HS-27A (cell line): ENCODE results near the gene CD69.

Experiments
- DNase-seq: peaks from one replicate; pipeline ENCODE4 v3.0.0-alpha.2; 2012; ENCODE audit warnings: low read depth, missing footprints

The CD69 gene

DNA sequence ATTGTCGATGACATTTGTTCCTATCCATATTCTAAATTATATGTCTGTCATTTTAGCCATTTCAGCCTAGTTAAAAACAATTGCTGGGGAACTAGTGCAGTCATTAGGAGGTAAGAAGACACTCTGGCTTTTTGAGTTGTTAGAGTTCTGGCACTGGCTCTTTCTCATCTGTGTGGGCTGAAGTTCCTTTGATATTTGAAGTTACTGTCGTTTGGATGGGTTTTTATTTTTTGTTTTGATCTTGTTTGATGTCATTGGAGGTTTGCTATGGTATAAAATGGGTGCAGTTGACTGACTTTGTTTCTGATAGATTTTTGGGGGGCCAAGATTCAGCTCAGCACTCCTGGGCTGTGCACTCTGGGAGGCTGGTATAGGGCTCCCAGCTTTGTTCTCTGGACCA lies 20.7 kb upstream of the CD69 start:
- DNase-seq = no peak

DNA sequence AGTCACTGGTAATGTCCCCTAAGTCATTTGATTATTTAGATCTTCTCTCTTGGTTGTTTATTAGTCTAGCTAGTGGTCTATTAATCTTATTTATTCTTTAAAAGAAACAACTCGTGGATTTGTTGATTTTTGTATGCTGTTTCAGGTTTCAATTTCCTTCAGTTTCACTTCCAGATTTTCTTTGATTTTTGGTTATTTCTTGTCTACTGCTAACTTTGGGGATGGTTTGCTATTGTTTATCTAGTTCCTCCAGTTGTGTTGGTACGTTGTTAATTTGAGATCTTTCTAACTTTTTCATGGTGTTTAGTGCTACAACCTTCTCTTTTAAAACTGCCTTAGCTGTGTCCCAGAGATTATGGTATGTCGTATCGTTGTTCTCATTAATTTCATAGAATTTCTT lies 18.5 kb upstream of the CD69 start:
- no peak for DNase-seq

DNA sequence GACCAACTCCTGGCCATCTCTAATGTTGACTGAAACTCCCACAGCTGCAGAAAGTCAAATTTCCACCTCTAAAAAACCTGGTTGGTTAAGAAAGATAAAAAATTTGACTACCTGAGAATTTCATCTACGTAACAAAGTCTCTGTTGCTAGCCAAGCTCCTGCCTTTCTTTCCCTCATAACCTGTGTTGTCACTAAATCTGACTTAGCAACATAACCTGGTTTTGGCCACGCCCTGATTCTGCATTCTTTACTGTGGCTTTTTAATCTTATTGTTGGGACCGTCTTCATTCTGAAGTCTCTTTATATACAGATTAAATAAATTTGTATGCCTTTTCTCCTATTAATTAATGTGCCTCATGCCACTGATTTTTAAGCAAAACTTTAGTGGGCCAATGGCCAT lies 16.1 kb upstream of the CD69 start:
- DNase-seq = no peak

DNA sequence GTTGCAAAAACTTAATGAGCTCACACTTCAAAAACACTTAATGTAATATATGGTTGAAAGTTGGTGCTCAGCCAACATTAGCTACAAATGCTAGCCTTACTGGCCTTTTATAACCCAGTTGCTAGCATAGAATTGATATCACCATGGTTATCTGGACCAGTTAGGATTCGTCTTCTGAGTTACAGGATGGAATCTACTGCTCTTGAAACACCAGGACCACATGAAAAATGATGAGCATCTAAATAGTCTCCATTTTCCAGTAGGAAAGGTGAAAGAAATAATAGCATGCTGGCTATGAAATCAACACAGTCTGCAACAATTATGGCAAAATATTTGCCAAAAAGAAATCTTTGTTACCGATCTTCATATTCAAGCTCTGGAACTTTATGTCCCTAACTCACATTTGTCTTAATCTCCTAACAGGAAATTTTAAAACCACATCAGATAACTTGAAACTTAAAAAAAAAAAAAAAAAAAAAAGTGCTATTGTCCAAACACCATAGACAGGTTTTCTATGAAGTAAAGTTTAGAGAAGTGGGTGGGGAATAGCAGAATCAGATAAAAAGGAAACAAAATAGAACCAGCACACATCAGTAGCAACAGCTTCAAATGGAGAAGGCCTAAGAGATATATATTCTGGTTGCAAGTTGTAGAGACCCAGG lies 12.6 kb upstream of the CD69 start:
- no peak for DNase-seq

DNA sequence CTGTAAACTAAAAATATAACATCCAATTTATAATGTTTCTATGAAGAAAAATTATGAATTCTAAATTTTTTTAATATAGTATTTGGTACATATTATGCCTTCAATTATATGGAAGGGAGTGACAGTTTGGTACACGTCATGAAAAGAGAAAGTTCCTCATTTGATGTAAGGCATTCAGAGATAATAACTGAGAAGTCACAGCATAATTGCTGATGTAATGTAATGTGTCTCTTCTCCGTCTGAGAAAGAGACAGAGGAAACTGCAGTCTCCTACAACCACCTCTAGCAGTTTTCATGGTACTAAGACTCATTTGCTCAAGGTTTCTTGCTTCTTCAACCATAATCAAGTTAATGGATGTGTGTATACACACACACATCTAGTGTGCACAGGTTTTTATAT lies 2.3 kb upstream of the CD69 start:
- DNase-seq = no peak

DNA sequence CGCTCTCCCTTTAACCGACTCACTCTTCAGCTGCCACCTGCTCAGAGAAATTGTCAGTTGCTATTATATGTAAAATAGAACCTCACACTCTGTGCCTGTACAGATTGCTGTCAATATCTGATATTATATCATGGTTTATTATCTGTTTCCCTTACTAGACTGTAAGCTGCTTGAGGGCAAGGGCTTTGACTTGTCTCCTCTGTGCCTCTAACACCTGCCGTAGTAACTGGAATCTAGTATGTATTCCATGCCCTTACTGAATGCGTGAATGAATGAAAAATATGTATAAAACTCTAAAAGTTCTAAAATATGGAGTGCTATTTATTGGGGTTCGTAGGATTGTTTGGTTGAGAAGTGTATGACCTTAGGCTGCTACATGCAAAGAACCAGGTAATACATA lies 1.7 kb upstream of the CD69 start:
- DNase-seq = no peak

DNA sequence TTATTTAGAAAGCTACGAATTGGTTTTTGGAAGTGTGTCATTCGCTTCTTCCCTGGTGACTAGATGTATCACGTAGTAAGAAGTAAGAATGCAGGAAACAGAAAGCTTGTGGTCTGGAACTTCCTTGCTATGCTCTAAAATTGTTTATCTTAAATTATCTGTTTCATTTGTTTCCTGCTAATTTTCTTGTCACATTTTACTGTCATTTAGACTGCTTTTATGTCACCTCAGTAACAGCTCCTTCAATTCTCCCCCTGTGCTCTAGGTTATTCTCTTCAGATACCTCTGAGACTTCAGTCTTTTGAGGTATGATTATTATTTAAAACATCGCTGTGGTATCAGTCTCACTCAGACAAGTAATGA lies 699 bp upstream of the CD69 start:
- no peak for DNase-seq

DNA sequence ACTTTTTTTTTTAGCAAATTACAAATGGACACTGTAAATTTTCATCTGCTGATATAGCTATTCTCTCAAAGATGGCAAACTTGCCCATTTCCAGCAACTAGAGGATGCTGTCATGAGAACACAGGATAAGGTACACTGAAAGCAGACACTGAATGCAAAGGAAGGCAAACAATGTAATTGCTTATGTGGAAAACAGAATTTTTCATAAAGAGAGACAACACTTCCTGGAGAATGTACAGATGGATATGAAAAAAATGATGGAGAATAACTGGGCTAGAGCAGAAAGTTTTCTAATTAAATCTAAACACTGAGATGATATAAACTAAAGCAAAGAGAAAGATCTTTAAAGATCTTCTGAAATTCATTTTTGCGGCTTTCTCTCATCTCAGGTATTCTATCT lies 581 bp downstream of the CD69 start:
- DNase-seq = no peak

DNA sequence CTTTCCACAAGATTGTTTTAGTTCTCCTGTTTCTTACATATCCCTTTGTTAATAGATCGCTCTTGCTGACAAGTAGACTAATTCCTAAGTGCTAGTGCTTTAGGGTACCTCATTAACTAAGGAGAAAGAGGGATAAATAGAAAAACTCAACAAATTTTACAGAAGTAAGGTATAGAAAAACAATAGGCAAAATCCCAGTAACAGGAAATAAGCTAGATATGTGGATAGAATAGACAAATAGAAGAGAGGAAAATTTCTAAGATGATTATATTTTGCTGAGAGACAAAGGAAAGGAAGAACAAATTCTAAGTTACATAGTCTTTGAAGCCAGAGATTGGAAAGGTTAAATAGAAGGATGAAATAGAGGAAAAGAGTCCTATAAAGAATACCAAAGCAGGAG lies 1.0 kb downstream of the CD69 start:
- no peak for DNase-seq

DNA sequence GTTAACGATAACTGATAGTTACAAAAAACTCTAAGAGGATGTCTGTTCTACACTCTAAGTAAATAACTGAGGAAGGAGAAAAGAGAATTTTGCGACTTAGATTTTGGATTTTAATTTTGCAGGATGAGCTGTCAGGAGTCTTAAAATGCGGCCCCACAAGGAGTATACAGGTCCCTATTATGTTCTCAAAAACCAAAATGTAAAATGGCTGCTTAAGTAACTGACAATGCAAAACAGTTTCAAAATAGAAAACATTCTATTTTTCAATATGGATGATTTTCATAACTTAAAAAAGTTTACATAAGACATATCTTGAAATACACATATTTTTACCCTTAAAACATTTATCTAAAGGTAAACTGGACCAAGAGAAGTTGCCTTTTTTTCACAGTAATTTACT lies 2.6 kb downstream of the CD69 start:
- DNase-seq = no peak

DNA sequence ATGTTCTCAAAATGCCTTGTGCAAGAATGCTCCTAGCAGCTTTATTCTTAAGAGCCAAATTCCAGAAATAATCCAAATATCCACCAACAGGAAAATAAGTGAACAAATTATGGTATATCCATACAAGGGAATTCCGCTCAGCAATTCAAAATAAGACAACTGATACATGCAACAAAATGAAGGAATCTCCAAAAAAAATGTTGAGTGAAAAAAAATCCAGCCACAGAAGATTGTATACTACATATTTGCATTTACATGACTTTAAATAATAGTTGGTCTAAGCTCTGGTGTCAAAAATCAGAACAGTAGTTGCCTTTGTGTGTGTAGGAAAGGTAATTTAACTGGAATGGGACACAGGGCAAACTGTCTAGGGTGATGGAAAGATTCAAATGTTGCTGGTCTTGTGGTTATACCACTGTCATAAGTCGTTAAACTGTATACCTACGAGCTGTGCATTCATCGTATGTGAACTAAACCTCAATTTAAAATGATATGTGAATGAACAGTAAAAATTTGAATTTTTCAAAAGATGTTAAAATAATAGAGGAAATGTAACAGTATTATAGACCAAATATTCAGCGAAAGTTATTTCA lies 3.2 kb downstream of the CD69 start:
- DNase-seq = no peak

DNA sequence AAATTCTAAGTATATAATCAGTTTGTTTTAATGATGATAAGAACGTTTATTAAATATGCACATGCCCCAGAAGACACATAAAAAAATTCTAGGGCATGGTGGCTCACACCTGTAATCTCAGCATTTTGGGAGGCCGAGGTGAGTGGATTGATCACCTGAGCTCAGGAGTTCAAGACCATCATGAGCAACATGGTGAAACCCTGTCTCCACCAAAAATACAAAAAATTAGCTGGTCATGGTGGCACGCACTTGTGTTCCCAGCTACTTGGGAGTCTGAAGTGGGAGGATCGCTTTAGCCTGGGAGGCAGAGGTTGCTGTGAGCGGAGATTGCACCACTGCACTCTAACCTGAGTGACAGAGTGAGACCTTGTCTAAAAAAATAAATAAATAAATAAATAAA lies 4.0 kb downstream of the CD69 start:
- no peak for DNase-seq

DNA sequence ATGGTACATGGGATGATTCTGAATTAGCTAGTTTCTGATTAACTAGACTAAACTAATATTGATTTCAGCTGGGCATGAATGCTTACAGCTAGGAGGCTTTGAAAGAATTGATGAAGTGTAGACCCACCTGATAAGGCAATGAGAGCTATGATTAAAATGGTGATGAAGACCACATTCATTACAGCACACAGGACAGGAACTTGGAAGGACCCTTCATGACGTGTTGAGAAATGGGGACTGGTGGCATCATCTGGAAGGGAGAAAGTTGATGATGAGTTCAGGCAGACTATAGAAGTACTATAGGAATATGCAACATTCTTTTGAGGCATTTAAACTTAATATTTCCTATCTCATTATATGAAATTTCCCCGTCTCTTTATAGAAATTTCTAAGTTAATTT lies 4.5 kb downstream of the CD69 start:
- no peak for DNase-seq

DNA sequence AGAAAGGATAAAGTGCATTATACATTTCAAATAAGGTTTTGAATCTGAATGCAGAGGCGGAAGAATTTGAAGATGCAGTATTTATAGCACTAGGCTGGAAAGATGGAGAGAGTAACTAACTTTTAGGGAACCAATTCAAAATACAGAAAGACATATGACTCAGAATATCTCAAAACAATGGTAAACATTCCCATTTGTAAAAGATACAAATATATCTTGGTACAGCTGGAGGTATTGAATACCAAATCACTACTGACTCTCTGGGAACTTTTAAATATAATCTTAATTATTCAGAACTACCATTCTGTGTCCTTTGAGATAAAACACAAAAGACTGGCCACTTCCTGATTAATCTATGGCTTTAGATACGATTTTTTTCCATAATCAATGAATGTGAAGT lies 5.1 kb downstream of the CD69 start:
- DNase-seq = no peak

DNA sequence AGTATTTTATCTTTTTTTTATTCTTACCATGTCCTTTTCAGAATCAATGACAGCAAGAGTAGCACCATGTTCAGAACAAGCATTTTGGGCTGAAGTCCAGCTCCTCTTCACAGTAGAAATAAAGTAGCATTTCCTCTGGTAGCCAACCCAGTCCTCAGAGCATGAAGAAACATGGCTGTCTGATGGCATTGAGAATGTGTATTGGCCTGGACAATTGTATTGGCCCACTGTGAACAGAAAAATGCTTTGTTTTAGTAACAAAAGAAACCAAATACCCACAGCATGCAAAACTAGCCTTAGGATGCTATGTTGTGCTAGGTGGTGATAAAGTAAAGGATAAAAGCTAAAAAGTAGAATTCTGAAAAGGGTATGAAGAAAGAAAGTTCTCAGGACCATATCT lies 5.7 kb downstream of the CD69 start:
- DNase-seq = no peak

DNA sequence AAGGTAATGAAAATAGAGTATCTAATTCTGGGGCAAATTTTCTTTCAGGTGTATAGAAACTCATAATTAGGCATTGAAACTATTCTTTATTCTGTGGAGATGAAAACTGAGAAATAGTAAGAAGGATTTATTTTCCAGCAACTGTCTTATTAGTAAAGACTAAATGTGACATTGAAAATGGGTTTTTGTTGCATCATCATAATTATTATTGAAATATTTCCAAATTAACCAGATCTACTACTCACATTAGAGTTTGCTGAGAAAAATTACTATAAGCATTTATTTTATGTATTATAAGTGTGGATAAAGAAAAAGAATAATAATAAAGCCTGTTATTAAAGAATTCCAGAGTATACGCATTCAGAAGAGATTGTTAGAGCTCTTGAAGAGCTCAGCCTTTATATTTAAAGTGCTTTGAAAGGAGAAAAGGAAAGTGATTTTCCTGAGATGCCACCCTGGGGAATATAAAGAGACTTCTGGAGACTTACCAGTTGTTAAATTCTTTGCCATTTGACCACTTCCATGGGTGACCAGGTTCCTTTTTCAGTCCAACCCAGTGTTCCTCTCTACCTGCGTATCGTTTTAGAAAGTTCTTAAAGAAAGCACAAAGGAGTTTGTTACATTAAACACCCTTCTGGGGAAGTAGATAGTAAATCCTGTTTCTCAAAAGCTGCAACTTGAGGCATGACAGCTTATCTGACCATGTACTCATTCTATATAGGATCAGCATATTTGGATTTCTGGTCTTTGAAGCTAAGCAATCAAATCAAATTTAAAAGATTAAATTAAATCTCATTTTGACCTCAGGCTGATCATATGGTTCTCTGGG lies 6.4 kb downstream of the CD69 start:
- DNase-seq = no peak

DNA sequence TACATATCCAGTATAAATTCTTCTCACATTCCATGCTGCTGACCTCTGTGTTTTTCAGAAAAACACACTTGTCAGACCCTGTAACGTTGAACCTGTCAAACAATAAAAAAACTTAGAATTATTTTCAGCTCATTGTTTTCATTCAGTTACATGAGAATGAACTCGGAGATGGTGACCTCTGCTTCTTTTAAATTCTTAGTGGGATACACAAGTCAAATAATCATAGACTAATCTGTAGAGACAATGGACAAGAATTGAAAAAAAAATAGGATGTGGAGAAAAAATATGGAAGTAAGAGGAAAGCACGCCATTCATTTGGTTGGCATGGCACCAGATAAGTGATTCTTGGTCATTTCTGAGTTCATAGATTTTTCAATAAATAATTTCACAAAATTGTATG lies 7.2 kb downstream of the CD69 start:
- no peak for DNase-seq

DNA sequence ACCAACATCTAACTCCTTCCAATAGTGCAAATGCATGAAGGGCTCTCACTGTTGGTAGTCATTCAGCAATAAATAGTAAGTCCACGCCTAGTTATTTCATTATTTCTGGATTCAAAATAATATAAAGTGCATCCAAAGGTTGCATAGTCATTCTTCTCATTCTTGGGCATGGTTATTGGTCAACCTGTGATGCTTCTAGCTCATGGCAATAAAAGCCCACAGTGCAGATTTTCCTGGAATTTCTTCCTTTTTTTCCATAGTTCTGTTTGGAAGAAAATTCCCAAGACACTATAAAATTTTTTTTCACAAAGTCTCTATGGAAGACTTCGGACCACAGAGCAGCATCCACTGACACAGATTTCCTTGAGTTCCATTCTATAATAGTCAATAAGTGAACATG lies 7.6 kb downstream of the CD69 start:
- DNase-seq = no peak

DNA sequence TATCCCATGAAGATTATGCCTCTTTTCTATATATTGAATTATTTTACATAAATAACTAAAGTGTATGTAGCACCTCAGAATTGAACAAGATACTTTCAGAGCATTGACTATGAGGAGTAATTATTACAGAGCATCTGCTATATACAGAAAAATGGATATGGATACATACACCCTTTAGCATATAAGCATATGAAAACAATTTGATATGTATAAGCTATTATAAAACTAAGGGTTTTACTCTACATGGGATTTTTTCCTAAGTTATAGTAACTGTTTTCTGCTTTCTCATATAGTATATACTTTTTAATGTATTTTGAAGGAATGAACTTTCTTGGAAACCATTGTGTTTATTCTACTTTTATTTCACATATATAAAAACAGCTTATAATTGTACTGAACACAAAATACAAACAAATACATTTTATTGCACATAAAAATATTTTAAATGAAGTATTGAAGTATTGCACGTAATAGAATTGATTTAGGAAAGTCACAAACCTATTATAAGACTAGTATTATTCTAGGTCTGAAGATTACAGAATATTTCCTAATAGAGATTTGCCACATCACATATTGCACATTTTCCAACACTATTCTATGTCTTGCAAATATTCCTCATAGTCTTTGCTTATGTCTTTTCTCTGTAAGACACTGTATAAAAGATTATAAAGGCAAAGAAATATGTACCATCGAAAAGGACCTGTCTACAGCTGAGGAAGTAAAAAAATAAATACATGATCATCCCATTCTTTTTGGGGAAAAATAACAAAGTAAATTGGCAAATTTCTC lies 8.4 kb downstream of the CD69 start:
- no peak for DNase-seq

DNA sequence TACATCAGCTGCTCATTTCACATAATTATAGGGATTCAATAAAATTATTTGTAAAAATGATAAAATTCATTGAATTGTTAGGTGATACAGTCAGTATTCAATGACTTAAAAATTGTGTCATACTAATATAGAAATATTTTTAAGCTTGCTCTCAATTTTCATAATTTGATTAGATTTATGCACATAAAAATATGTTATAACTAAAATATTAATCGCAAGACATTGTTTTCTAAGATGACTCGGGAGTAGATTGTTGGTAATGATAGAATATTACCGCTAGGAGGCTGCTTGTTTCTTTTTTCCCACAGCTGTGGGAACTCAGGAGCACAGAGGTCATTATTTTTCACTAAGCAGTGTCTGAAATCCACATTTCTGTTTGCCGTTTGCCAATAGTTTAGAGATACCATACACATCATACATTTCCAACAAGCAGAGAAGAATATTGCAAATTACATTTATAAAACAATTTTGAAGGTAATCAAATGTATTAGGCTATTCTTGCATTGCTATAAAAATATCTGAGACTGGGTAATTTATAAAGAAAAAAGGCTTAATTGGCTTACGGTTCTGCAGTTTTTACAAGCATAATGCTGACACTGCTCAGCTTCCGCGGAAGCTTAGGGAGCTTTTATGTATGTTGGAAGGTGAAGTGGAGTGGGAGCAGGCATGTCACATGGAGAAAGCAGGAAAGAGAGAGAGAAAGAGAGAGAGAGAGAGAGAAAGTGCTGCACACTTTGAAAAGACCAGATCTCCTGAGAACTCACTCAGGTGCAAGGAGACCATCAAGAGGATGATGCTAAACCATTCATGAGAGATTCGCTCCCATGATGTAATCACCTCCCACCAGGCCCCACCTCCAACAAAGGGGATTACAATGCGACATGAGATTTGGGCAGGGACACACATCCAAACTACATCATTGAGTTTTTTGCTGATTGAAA lies 9.2 kb downstream of the CD69 start:
- no peak for DNase-seq

DNA sequence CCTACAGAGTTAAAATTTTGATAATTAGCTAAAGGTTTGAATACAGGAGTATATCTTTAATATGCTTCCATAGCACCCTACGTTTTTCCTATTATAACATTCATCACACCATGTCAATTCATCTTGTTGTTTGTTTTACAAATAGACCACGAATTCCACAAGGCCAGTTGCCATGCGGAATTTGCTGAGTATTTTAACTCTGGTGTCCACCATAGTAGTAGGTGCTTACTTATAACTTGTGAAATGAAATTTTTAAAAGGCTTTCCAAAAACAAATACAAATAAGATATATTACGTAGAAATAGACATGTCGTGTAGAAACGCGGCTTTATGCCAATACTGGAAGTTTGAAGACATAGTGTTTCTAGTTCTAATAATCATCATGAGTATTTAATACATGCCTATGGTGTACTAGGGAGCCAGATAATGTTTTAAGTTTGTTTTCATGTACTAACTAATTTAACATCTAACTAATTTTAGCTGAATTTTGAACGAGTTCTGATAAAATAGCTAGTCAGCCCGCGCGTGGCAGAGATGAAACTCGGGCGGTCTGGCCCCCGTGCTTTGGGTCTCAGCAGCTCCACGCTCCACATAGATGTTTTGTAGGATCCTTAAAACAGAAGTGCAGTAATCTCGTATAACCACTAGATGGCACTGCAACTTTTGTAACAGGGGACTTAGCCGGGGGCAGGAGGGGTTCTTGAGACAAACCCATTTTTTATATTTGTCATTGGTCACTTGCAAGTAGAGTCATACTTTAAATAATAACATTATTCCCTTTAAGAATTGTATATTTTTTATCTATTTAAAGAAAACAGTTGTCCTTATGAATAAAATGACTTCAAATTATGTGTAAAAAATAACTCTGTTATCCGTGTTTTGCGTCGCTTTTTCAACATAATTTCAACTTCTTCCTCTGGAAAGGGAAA lies 10.2 kb downstream of the CD69 start:
- DNase-seq = peak; percentile 23
